HG03565 (cell line): ENCODE results near the gene MVB12B.

ENCODE experiments used
- ATAC-seq: cut with Tn5 transposase; IDR thresholded peaks from one replicate; pipeline ENCODE4 v1.9.1; 2021; ENCODE audit warnings: mild to moderate bottlenecking, moderate library complexity; ENCODE audit not compliant: unreplicated experiment

MVB12B gene

GRCh38 chr9:126302730-126303129, 23.9 kb upstream of the MVB12B start:
- ATAC-seq: no peak

- ATAC-seq: no peak
These were observed 23.1 kb upstream of the MVB12B start for GRCh38 chr9:126303488-126303887.

- no peak for ATAC-seq
These were observed 22.2 kb upstream of the MVB12B start for GRCh38 chr9:126304207-126304970.

GRCh38 chr9:126304971-126305320, 21.7 kb upstream of the MVB12B start:
- ATAC-seq: no peak

GRCh38 chr9:126306071-126306647, 20.5 kb upstream of the MVB12B start:
- no peak for ATAC-seq

GRCh38 chr9:126307322-126308061, 19.1 kb upstream of the MVB12B start:
- no peak for ATAC-seq

- no peak for ATAC-seq
These were observed 17.0 kb upstream of the MVB12B start for GRCh38 chr9:126309427-126310189.

- ATAC-seq: no peak
These were observed 13.8 kb upstream of the MVB12B start for GRCh38 chr9:126312584-126313551.

- ATAC-seq: no peak
These were observed 10.5 kb upstream of the MVB12B start for GRCh38 chr9:126316085-126316655.

GRCh38 chr9:126317513-126317912, 9.1 kb upstream of the MVB12B start:
- ATAC-seq: no peak

GRCh38 chr9:126318858-126319257, 7.8 kb upstream of the MVB12B start:
- ATAC-seq: no peak

- no peak for ATAC-seq
These were observed 7.0 kb upstream of the MVB12B start for GRCh38 chr9:126319671-126320070.

- ATAC-seq: no peak
These were observed 6.3 kb upstream of the MVB12B start for GRCh38 chr9:126320158-126320922.

- ATAC-seq: no peak
These were observed 4.9 kb upstream of the MVB12B start for GRCh38 chr9:126321742-126322141.

GRCh38 chr9:126325821-126326220, 808 bp upstream of the MVB12B start:
- ATAC-seq: no peak

- no peak for ATAC-seq
These were observed 531 bp downstream of the MVB12B start for GRCh38 chr9:126327006-126327713.

- no peak for ATAC-seq
These were observed 1.1 kb downstream of the MVB12B start for GRCh38 chr9:126327714-126328185.

GRCh38 chr9:126328407-126328806, 1.8 kb downstream of the MVB12B start:
- no peak for ATAC-seq
